ENCODE data around the gene LINGO1. TPM values are rescaled to one million over a fixed set of nuclear protein-coding genes. Genes with fewer than 3 reads are reported as not detected.

LINGO1 gene
- total and polyA plus RNA-seq, 9 donors, result 0.36 to 4.5 (median 1.3) TPM

DNA sequence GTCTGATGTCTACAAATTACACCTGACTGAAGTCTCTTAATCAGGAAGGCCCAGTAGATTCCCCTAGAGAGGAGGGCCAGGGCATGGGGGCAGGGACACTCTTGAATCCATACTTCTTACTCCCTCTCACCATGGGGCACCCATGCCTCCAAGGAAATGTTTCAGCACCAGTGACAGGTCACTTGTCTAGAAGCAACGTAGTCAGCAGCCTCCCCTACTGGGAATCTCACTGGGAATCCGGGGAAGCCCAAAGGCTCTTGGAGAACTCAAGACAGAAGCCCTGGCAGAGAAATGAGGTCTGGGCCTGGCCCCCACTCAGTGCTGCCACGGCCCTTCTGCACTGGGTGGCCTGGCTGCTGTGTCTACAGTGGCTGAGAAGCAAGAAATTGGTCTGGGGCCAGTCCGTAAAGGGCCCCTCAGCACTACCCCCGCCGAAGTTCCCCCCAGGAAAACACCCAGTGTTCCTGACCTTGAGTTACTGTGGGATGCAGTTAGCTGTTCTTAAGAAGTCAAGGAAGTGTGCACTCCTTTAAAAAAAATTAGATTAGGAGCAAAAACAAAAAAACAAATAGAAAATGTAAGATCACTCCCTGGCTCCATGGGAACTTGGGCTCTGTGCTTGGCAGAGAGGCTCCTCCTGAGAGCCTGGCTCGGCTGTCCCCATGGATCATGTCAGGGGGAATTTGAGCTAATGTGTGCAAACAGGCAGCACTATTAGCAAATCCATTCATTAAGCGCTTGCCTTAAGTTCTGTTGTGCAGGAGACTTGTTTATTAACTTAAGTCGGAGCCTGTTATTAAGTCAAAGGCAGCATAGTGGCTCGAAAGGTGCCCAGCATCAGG, 5.4 kb upstream of the LINGO1 start:
- WGBS, 3 donors, result 9 to 39% (median 11%) methylated on average over 10 of the region's 10 CpGs
- intact Hi-C loops (cut with DNase I), result no loop called here
- Histone ChIP-seq H3K9me3 (no peaks in the 10 kb centered on the region), H3K4me3 (no peak overlapping the region), H3K27me3 (no peaks in the 10 kb centered on the region), H3K36me3 (no peaks in the 10 kb centered on the region), H3K4me1 (ENCODE audit: insufficient read depth) (peaks cover 6% of the 10 kb centered on the region), H3K27ac (no peak overlapping the region)
- peak in 2 of 5 donors; percentile 31 to 53 for DNase-seq
- TF ChIP-seq EP300 (IDR thresholded peaks at IDR 0.05) (no peak), POLR2A (IDR thresholded peaks at IDR 0.05) (no peak)
- TF ChIP-seq, protein P1, sequence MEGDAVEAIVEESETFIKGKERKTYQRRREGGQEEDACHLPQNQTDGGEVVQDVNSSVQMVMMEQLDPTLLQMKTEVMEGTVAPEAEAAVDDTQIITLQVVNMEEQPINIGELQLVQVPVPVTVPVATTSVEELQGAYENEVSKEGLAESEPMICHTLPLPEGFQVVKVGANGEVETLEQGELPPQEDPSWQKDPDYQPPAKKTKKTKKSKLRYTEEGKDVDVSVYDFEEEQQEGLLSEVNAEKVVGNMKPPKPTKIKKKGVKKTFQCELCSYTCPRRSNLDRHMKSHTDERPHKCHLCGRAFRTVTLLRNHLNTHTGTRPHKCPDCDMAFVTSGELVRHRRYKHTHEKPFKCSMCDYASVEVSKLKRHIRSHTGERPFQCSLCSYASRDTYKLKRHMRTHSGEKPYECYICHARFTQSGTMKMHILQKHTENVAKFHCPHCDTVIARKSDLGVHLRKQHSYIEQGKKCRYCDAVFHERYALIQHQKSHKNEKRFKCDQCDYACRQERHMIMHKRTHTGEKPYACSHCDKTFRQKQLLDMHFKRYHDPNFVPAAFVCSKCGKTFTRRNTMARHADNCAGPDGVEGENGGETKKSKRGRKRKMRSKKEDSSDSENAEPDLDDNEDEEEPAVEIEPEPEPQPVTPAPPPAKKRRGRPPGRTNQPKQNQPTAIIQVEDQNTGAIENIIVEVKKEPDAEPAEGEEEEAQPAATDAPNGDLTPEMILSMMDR (IDR thresholded peaks at IDR 0.05), result no peak

GRCh38 chr15:77636209-77636608, 3.5 kb upstream of the LINGO1 start:
- Histone ChIP-seq H3K4me3 (no peak overlapping the region), H3K36me3 (no peaks in the 10 kb centered on the region), H3K27me3 (peaks cover 3% of the 10 kb centered on the region), H3K4me1 (ENCODE audit: insufficient read depth) (peaks cover 7% of the 10 kb centered on the region), H3K9me3 (no peaks in the 10 kb centered on the region), H3K27ac (no peak overlapping the region)
- DNase-seq, result no peak
- 79 to 83% (median 80%) methylated on average over 5 of the region's 5 CpGs for WGBS, 3 donors
- intact Hi-C loops (cut with DNase I), result no loop called here
- TF ChIP-seq POLR2A (IDR thresholded peaks at IDR 0.05) (no peak), EP300 (IDR thresholded peaks at IDR 0.05) (no peak)
- TF ChIP-seq, protein P1 (IDR thresholded peaks at IDR 0.05), result no peak

DNA sequence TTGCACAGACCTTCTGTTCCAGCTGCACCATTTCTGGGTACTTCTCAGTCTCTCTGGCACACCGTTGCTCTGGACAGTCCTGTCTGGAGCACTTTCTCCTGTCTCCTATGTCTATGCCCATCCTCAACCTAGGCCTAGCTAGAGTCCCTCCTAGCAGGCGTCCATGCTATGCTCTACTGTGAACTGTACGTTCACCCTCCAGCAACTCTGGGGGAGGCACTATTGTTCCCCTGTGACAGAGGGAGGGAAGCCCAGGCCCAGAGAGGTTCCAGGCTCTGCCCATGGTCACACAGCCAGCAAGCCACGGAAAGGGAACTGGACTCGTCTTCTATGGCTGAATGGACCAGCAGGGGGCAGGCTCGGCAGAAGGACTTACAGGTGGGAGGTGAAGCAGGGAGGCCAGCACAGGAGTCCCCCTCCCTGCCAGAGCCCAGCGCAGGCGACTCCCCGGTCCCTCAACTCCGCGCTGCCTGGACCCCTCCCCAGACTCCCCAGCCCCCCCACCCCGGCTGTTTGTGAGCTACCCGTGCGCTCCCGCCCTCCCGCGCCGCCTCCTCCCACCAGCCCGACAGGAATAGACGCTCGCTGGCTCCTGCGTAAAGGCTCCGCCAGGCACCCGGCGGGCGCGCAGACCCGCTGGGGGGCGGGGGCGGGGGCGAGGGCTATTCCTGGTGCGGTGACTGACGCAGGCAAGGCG, 1.7 kb upstream of the LINGO1 start:
- DNase-seq, result peak in 4 of 5 donors; percentile 36 to 50 (median 45)
- 4 to 6% (median 5%) methylated on average over 7 to 34 of the region's 34 CpGs for WGBS, 3 donors
- Histone ChIP-seq H3K27ac (no peak overlapping the region), H3K4me3 (no peak overlapping the region), H3K9me3 (no peaks in the 10 kb centered on the region), H3K36me3 (no peaks in the 10 kb centered on the region), H3K4me1 (ENCODE audit: insufficient read depth) (peaks cover 7% of the 10 kb centered on the region), H3K27me3 (peaks cover 3% of the 10 kb centered on the region)
- TF ChIP-seq EP300 (IDR thresholded peaks at IDR 0.05), result no peak
- TF ChIP-seq, protein P1 (IDR thresholded peaks at IDR 0.05), result no peak
- TF ChIP-seq POLR2A (IDR thresholded peaks at IDR 0.05), result no peak
- intact Hi-C loops (cut with DNase I), result loop anchor here in 1 of 4 donors (5.0 kb wide), 1 partner anchor 188 kb away; no protein-coding TSS in a partner anchor

DNA sequence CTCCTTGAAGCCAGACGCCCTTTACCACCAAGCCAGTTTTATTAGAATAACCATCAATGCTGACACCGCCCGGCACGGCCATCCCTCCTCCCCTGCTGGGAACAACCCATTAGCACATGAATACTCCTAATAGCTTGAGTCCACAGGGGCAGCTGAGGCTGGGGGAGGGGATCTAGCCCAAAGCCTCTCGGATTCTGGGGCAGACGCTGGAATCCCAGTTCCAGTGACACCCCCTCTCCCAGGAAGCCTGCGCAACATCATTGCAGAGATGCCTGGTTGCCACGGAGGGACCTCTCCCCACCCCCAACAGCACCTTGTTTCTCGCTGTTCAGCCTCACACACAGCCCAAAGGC, 1.2 kb upstream of the LINGO1 start:
- intact Hi-C loops (cut with DNase I), result loop anchor here in 1 of 4 donors (5.0 kb wide), 1 partner anchor 188 kb away; no protein-coding TSS in a partner anchor
- peaks cover 3% of the 10 kb centered on the region for H3K27me3 ChIP-seq

More for the DNA sequence above, 1.2 kb upstream of the LINGO1 start:
- H3K36me3 ChIP-seq, result no peaks in the 10 kb centered on the region
- no peak overlapping the region for H3K4me3 ChIP-seq
- H3K9me3 ChIP-seq, result no peaks in the 10 kb centered on the region
- TF ChIP-seq POLR2A (IDR thresholded peaks at IDR 0.05) (no peak), EP300 (IDR thresholded peaks at IDR 0.05) (no peak)
- TF ChIP-seq, protein P1 (IDR thresholded peaks at IDR 0.05), result no peak
- WGBS, 3 donors, result 12 to 14% (median 14%) methylated on average over 9 of the region's 9 CpGs
- H3K4me1 ChIP-seq (ENCODE audit: insufficient read depth), result peaks cover 7% of the 10 kb centered on the region
- no peak overlapping the region for H3K27ac ChIP-seq
- peak in 1 of 5 donors; percentile 27 for DNase-seq

All from ovary (tissue), 9 donors.